ENCODE results near the gene CHN2.

CHN2 gene

GRCh38 chr7:29391262-29391661 is 196.7 kb downstream of the CHN2 start:
- TF ChIP-seq EZH2phosphoT487 (conservative IDR thresholded peaks at IDR 0.05; ENCODE audit: low read length): no peak
- TF ChIP-seq, protein P1, sequence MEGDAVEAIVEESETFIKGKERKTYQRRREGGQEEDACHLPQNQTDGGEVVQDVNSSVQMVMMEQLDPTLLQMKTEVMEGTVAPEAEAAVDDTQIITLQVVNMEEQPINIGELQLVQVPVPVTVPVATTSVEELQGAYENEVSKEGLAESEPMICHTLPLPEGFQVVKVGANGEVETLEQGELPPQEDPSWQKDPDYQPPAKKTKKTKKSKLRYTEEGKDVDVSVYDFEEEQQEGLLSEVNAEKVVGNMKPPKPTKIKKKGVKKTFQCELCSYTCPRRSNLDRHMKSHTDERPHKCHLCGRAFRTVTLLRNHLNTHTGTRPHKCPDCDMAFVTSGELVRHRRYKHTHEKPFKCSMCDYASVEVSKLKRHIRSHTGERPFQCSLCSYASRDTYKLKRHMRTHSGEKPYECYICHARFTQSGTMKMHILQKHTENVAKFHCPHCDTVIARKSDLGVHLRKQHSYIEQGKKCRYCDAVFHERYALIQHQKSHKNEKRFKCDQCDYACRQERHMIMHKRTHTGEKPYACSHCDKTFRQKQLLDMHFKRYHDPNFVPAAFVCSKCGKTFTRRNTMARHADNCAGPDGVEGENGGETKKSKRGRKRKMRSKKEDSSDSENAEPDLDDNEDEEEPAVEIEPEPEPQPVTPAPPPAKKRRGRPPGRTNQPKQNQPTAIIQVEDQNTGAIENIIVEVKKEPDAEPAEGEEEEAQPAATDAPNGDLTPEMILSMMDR (IDR thresholded peaks at IDR 0.05; ENCODE audit: insufficient read depth, low read length, poor library complexity, severe bottlenecking): no peak
- Histone ChIP-seq H3F3A (ENCODE audit: insufficient read depth) (no peaks in the 10 kb centered on the region), H3K27me3 (ENCODE audit: low read length) (no peaks in the 10 kb centered on the region), H3K9me3 (ENCODE audit: insufficient read depth, low read length) (no peaks in the 10 kb centered on the region), H3K36me3 (ENCODE audit: low read length) (no peaks in the 10 kb centered on the region), H3K4me2 (ENCODE audit: low read depth, low read length, poor library complexity, severe bottlenecking) (no peak overlapping the region), H3K9ac (ENCODE audit: low read length) (no peak overlapping the region), H2AFZ (ENCODE audit: low read depth, low read length, severe bottlenecking) (no peak overlapping the region), H3K4me3 (ENCODE audit: insufficient read depth, low read length, poor library complexity, severe bottlenecking) (no peak overlapping the region), H3K79me2 (ENCODE audit: insufficient read depth, low read length) (no peaks in the 10 kb centered on the region), H3K27ac (ENCODE audit: low read depth, low read length) (no peak overlapping the region), H4K20me1 (ENCODE audit: low read depth, low read length) (no peaks in the 10 kb centered on the region), H3K9me2 (replicated peaks; ENCODE audit: insufficient read depth, low read length) (no peaks in the 10 kb centered on the region)

DNA sequence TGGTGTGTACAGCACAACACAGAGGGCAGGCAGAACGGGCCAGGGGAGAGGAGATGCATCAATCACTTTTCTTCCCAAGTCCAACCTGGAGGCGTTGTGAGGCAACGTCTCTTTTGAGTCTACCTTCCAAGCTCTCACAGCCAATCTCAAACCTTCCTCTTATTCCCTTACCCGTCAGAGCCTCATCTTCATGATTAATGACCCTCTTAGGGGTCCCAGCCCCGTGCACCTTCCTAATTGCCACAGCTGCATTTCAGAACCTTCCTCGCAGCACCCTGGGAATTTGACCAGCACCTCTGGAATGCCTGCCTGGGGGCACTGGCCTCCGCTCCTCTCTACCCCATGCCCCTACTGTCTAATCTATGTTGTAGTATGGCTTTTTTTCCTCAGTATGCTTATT is 199.7 kb downstream of the CHN2 start:
- Histone ChIP-seq H2AFZ (ENCODE audit: low read depth, low read length, severe bottlenecking) (no peak overlapping the region), H3K79me2 (ENCODE audit: insufficient read depth, low read length) (no peaks in the 10 kb centered on the region), H3K4me2 (ENCODE audit: low read depth, low read length, poor library complexity, severe bottlenecking) (no peak overlapping the region), H3F3A (ENCODE audit: insufficient read depth) (no peaks in the 10 kb centered on the region), H3K9ac (ENCODE audit: low read length) (no peak overlapping the region), H3K9me3 (ENCODE audit: insufficient read depth, low read length) (no peaks in the 10 kb centered on the region), H3K4me3 (ENCODE audit: insufficient read depth, low read length, poor library complexity, severe bottlenecking) (no peak overlapping the region), H3K27me3 (ENCODE audit: low read length) (no peaks in the 10 kb centered on the region), H4K20me1 (ENCODE audit: low read depth, low read length) (no peaks in the 10 kb centered on the region), H3K36me3 (ENCODE audit: low read length) (no peaks in the 10 kb centered on the region), H3K27ac (ENCODE audit: low read depth, low read length) (no peak overlapping the region), H3K9me2 (replicated peaks; ENCODE audit: insufficient read depth, low read length) (no peaks in the 10 kb centered on the region)
- TF ChIP-seq, protein P1 (IDR thresholded peaks at IDR 0.05; ENCODE audit: insufficient read depth, low read length, poor library complexity, severe bottlenecking): no peak
- no peak for TF ChIP-seq EZH2phosphoT487 (conservative IDR thresholded peaks at IDR 0.05; ENCODE audit: low read length)

DNA sequence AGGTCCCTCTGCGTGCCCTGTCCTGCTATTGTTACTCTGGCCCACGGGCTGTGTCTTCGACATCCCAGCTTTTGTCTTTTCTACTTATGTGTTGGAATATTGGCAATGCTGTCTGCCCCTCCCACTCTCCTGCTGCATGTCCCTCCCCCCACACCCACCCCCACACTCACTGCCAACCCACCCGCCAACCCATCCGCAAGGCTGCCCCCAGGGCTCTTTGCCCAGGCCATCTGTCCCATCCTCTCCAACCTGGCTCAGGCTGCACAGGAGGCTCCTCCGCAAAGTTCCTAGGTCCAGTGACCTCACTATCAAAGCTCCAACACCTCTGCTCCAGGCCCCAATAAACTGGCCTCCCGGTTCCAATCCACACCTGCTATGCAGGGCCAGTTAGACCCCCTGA is 202.0 kb downstream of the CHN2 start:
- no peak overlapping the region for H3K4me2 ChIP-seq (ENCODE audit: low read depth, low read length, poor library complexity, severe bottlenecking)
- H3K36me3 ChIP-seq (ENCODE audit: low read length): no peaks in the 10 kb centered on the region
- no peak overlapping the region for H3K9ac ChIP-seq (ENCODE audit: low read length)
- no peak overlapping the region for H3K27ac ChIP-seq (ENCODE audit: low read depth, low read length)
- H3K27me3 ChIP-seq (ENCODE audit: low read length): no peaks in the 10 kb centered on the region
- H4K20me1 ChIP-seq (ENCODE audit: low read depth, low read length): no peaks in the 10 kb centered on the region
- H3K4me3 ChIP-seq (ENCODE audit: insufficient read depth, low read length, poor library complexity, severe bottlenecking): no peak overlapping the region
- no peaks in the 10 kb centered on the region for H3K9me2 ChIP-seq (replicated peaks; ENCODE audit: insufficient read depth, low read length)
- no peaks in the 10 kb centered on the region for H3K9me3 ChIP-seq (ENCODE audit: insufficient read depth, low read length)
- H2AFZ ChIP-seq (ENCODE audit: low read depth, low read length, severe bottlenecking): no peak overlapping the region
- H3K79me2 ChIP-seq (ENCODE audit: insufficient read depth, low read length): no peaks in the 10 kb centered on the region
- TF ChIP-seq, protein P1 (IDR thresholded peaks at IDR 0.05; ENCODE audit: insufficient read depth, low read length, poor library complexity, severe bottlenecking): no peak
- no peak for TF ChIP-seq EZH2phosphoT487 (conservative IDR thresholded peaks at IDR 0.05; ENCODE audit: low read length)
- no peaks in the 10 kb centered on the region for H3F3A ChIP-seq (ENCODE audit: insufficient read depth)
